Colonic mucosa (tissue), 4 donors: ENCODE data around the gene VEZF1. TPM values are rescaled to one million over a fixed set of nuclear protein-coding genes. Genes with fewer than 3 reads are reported as not detected.

Source experiments
- DNase-seq: peaks from one replicate; pipeline ENCODE4 v3.0.0-alpha.2; 2020
- H3K27ac ChIP-seq: fragments of 200-600 bp; one replicate; pipeline ENCODE4 v1.8.0; 2021
- H3K27me3 ChIP-seq: fragments of 200-600 bp; one replicate; pipeline ENCODE4 v1.8.0; 2021
- H3K36me3 ChIP-seq: fragments of 200-600 bp; one replicate; pipeline ENCODE4 v1.8.0; 2021
- H3K4me1 ChIP-seq: fragments of 200-600 bp; one replicate; pipeline ENCODE4 v1.8.0; 2021; ENCODE audit warnings: mild to moderate bottlenecking
- H3K4me3 ChIP-seq: fragments of 200-600 bp; one replicate; pipeline ENCODE4 v1.8.0; 2021
- H3K9ac ChIP-seq, 2 donors: one replicate each; pipeline ENCODE4 v1.7.0; 2013; ENCODE audit warnings: control low read depth in 2 of 2, low read depth in 2 of 2, low read length in 2 of 2
- H3K9me3 ChIP-seq: fragments of 200-600 bp; one replicate; pipeline ENCODE4 v1.8.0; 2021
- CTCF ChIP-seq: fragments of 200-600 bp; IDR thresholded peaks from one replicate; pipeline ENCODE4 v1.8.0; 2022; ENCODE audit warnings: antibody characterized with exemption, mild to moderate bottlenecking
- intact Hi-C: fragments of 100-400 bp; cut with DNase I; formaldehyde crosslinking; loops from one replicate; pipeline ENCODE4 v1.14.1; 2022
- total RNA-seq, 2 donors: library from RNA; stranded (reverse); fragmentation: NEBNext Ultra II Directional in 1 of 2; extraction: Animal tissue kit (Norgen Biotek cat#: 25700) in 1 of 2; gene quantifications; one replicate each; pipeline ENCODE4 v1.2.1, GENCODE V29; 2021
- donor health status: healthy.
- donor health status: DM: no; HTN: no; CAD: no.
- donor health status: DM: no; HTN: no; CAD: no.

Gene VEZF1
- total RNA-seq, 2 donors from 2014 or later: 35.7 to 52.8 TPM

GRCh38 chr17:57924677-57925076 is 63.4 kb downstream of the VEZF1 start:
- intact Hi-C loops: no loop called here
- Histone ChIP-seq H3K36me3 (no peaks in the 10 kb centered on the region), H3K4me3 (no peak overlapping the region), H3K4me1 (peaks cover 17% of the 10 kb centered on the region), H3K9ac (no peak overlapping the region), H3K9me3 (no peaks in the 10 kb centered on the region), H3K27ac (no peak overlapping the region), H3K27me3 (no peaks in the 10 kb centered on the region)
- TF ChIP-seq CTCF: no peak
- DNase-seq: no peak

Other genes with a start within 250 kb of the VEZF1 start
- gene CCDC182, start 243.0 kb downstream of the VEZF1 start, total RNA-seq: not detected
- gene MRPS23, start 138.2 kb downstream of the VEZF1 start, total RNA-seq: 10 to 100 TPM; 19.3 to 43.6 TPM
- gene CUEDC1, start 32.8 kb downstream of the VEZF1 start, total RNA-seq: 10 to 100 TPM; 14.7 to 15.2 TPM
- gene SRSF1, start 19.0 kb upstream of the VEZF1 start, total RNA-seq: 100 to 1,000 TPM; 173 to 315 TPM
- gene DYNLL2, start 95.2 kb upstream of the VEZF1 start, total RNA-seq: 10 to 100 TPM; 34.3 to 41.2 TPM
- not detected for gene OR4D1, start 160.1 kb upstream of the VEZF1 start, total RNA-seq
- gene OR4D2, start 178.7 kb upstream of the VEZF1 start, total RNA-seq: not detected
- gene EPX, start 204.5 kb upstream of the VEZF1 start, total RNA-seq: not detected
- 10 to 100 TPM; 13.8 to 18.4 TPM for gene MKS1, start 231.0 kb upstream of the VEZF1 start, total RNA-seq